Upper lobe of right lung (tissue), 1 donor: ENCODE measurements around the gene MLYCD. TPM values are rescaled to one million over a fixed set of nuclear protein-coding genes. Genes with fewer than 3 reads are reported as not detected.
A peak's percentile ranks its signal among the peaks of the same experiment; 100 is the strongest.
"Not testable (repeated sequence)": the region's sequence is repeated elsewhere in the genome, so short reads cannot be mapped to it uniquely, and the experiment has no call there.

ENCODE experiments used
- ATAC-seq: fragments of 200-7000 bp; cut with Tn5 transposase; one replicate; pipeline ENCODE4 v1.9.1; 2020; ENCODE audit warnings: mild to moderate bottlenecking, moderate library complexity
- DNase-seq: peaks from one replicate; pipeline ENCODE4 v3.0.0-alpha.2; 2020
- H3K27ac ChIP-seq: fragments of 200-600 bp; one replicate; pipeline ENCODE4 v1.8.0; 2022
- H3K27me3 ChIP-seq: fragments of 200-600 bp; one replicate; pipeline ENCODE4 v1.8.0; 2022; ENCODE audit warnings: mild to moderate bottlenecking
- H3K36me3 ChIP-seq: fragments of 200-600 bp; one replicate; pipeline ENCODE4 v1.8.0; 2022
- H3K4me1 ChIP-seq: fragments of 200-600 bp; one replicate; pipeline ENCODE4 v1.8.0; 2022
- H3K4me3 ChIP-seq: fragments of 200-600 bp; one replicate; pipeline ENCODE4 v1.8.0; 2022; ENCODE audit warnings: mild to moderate bottlenecking
- H3K9me3 ChIP-seq: fragments of 200-600 bp; one replicate; pipeline ENCODE4 v1.8.0; 2022
- intact Hi-C: fragments of 100-400 bp; cut with DNase I; formaldehyde crosslinking; loops from one replicate; pipeline ENCODE4 v1.11.0; 2022
- total RNA-seq: library from RNA; stranded (reverse); fragmentation: NEBNext Ultra II Directional; extraction: Animal tissue kit (Norgen Biotek cat#: 25700); gene quantifications from one replicate; pipeline ENCODE4 v1.2.1, GENCODE V29; 2021
- TF ChIP-seq, protein P1 (sequence below): fragments of 200-600 bp; IDR thresholded peaks from one replicate; pipeline ENCODE4 v1.8.0; 2022; ENCODE audit warnings: antibody characterized with exemption
- donor health status: DM: no; HTN: yes; CAD: no; lungs with severe emphysema.

MLYCD gene
- total RNA-seq, 1 donor from 2014 or later = 9.7 TPM

DNA sequence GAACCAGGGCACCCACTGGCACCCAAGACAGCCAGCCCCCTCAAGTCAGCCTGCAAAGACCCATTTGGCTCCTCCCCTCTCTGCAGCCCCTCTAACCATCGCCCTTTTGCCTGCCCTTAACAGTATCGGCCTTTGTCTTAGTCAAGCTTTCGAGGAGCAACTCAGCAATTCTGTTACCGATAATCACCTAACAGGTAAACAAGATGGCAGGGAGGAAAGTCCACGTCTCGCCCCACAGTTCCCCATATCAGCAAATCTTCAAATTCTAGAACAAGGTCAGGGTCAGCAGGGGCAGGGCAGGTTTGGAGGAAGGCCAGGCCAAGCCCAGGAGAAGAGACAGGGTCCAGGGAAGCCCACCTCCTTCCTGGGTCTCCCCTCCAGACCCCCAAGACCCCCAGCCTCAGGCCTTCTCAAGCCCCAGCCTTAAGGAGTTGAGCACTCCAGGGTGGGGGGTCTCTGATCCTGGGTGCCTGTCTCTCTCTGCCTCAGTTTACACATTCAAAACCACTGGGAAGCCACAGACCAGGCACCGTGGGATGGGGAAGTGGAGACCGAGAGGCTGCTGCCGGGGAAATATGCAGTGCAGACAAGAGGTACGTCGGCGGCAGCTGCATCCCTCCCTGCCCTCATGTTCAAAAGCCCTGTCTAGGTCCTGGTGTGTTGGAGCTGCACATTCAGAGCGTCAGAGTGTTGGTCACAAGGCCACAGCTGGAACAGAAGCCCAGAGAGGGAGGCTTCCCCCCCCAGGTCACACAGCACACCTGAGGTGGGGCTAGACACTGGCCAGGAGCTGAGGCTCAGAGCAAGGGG is 50.2 kb downstream of the MLYCD start:
- H3K4me3 ChIP-seq = no peak overlapping the region
- no peaks in the 10 kb centered on the region for H3K36me3 ChIP-seq
- DNase-seq (no peak), ATAC-seq (no peak)
- intact Hi-C loops = no loop called here
- no peaks in the 10 kb centered on the region for H3K27me3 ChIP-seq
- H3K27ac ChIP-seq = no peak overlapping the region
- no peaks in the 10 kb centered on the region for H3K9me3 ChIP-seq
- TF ChIP-seq, protein P1, sequence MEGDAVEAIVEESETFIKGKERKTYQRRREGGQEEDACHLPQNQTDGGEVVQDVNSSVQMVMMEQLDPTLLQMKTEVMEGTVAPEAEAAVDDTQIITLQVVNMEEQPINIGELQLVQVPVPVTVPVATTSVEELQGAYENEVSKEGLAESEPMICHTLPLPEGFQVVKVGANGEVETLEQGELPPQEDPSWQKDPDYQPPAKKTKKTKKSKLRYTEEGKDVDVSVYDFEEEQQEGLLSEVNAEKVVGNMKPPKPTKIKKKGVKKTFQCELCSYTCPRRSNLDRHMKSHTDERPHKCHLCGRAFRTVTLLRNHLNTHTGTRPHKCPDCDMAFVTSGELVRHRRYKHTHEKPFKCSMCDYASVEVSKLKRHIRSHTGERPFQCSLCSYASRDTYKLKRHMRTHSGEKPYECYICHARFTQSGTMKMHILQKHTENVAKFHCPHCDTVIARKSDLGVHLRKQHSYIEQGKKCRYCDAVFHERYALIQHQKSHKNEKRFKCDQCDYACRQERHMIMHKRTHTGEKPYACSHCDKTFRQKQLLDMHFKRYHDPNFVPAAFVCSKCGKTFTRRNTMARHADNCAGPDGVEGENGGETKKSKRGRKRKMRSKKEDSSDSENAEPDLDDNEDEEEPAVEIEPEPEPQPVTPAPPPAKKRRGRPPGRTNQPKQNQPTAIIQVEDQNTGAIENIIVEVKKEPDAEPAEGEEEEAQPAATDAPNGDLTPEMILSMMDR = no peak
- peaks cover 12% of the 10 kb centered on the region for H3K4me1 ChIP-seq

DNA sequence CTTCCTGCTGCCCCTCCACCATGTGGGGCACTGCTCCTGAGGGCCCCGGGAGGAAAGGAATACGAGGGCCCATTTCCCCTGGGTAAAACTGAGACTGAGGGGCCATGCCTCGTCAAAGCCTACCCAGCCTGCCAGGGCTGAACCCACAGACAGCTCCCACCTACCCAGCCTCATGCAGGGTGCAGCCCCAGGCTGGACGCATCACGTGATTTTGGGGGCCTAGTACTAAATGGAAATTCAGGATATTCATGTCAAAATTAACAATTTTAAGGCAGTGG is 50.7 kb downstream of the MLYCD start:
- Histone ChIP-seq H3K9me3 (no peaks in the 10 kb centered on the region), H3K4me1 (peaks cover 18% of the 10 kb centered on the region), H3K4me3 (no peak overlapping the region), H3K27ac (no peak overlapping the region), H3K27me3 (no peaks in the 10 kb centered on the region), H3K36me3 (no peaks in the 10 kb centered on the region)
- DNase-seq (no peak), ATAC-seq (no peak)
- intact Hi-C loops = no loop called here
- TF ChIP-seq, protein P1 = no peak

DNA sequence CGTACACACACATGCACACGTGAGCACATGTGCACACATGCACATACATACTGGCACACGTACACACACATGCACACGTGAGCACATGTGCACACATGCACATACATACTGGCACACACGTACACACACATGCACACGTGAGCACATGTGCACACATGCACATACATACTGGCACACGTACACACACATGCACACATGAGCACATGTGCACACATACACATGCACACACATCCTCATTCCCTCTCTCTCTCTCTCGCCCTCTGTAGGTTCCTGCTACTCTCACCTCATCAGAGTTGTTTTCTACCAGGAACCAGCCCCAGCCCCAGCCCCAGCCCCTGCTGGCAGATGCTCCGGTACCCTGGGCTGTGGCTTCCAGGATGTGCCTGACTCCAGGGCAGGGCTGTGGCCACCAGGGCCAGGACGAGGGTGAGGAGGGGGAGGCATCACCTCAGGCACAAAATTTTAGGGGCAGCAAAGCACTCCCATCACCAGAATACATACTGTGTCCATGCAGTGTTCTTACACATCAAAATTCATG is 52.0 kb downstream of the MLYCD start:
- not testable (repeated sequence) for DNase-seq

DNA sequence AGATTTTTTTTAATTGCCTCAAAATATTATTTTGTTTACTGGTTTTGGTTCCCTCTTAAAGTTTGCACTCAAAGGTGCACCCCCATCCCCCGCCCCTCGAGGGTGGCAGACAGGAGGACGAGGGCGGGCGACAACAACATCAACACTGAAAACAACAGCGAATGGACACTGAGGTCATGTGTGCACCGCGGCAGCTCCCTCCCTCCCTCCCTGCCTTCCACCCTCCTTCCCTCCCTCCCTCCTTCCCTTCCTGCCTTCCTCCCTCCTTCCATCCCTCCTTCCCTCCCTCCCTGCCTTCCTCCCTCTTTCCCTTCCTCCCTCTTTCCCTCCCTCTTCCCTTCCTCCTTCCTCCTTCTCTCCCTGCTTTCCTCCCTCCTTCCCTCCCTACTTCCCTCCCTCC is 52.6 kb downstream of the MLYCD start:
- Histone ChIP-seq H3K27me3 (no peaks in the 10 kb centered on the region), H3K4me1 (peaks cover 19% of the 10 kb centered on the region), H3K27ac (no peak overlapping the region), H3K36me3 (no peaks in the 10 kb centered on the region), H3K4me3 (no peak overlapping the region), H3K9me3 (no peaks in the 10 kb centered on the region)
- ATAC-seq = no peak
- intact Hi-C loops = no loop called here
- DNase-seq = no peak
- TF ChIP-seq, protein P1 = no peak

More for the DNA sequence above, 52.0 kb downstream of the MLYCD start:
- intact Hi-C loops, H3K4me3 ChIP-seq, H3K27ac ChIP-seq, H3K9me3 ChIP-seq, H3K27me3 ChIP-seq, ATAC-seq, H3K36me3 ChIP-seq: not testable (repeated sequence)
- H3K4me1 ChIP-seq = peaks cover 19% of the 10 kb centered on the region

DNA sequence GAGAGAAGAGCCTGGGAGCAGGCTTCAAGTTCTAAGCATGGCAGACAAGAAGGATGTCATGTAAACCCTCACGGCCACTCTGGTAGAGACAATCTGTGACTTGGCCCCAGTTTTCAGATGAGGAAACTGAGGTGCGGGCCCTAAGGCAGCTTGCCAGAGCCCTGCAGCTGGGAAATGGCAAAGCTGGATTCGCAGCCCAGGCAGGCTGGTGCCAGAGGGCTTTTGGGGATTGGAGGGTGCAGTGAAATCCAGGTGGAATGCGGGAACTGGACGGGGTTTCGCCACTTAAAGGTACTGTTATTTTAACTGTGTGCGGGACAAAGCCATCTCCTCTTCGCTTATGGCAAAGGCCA is 53.6 kb downstream of the MLYCD start:
- no peaks in the 10 kb centered on the region for H3K27me3 ChIP-seq
- no peaks in the 10 kb centered on the region for H3K9me3 ChIP-seq
- TF ChIP-seq, protein P1 = no peak
- peak overlapping the region; percentile 64 for H3K4me3 ChIP-seq
- DNase-seq = no peak
- intact Hi-C loops = no loop called here
- H3K36me3 ChIP-seq = no peaks in the 10 kb centered on the region
- H3K4me1 ChIP-seq = peaks cover 19% of the 10 kb centered on the region
- peak; percentile 30 for ATAC-seq
- peak overlapping the region; percentile 89 for H3K27ac ChIP-seq

DNA sequence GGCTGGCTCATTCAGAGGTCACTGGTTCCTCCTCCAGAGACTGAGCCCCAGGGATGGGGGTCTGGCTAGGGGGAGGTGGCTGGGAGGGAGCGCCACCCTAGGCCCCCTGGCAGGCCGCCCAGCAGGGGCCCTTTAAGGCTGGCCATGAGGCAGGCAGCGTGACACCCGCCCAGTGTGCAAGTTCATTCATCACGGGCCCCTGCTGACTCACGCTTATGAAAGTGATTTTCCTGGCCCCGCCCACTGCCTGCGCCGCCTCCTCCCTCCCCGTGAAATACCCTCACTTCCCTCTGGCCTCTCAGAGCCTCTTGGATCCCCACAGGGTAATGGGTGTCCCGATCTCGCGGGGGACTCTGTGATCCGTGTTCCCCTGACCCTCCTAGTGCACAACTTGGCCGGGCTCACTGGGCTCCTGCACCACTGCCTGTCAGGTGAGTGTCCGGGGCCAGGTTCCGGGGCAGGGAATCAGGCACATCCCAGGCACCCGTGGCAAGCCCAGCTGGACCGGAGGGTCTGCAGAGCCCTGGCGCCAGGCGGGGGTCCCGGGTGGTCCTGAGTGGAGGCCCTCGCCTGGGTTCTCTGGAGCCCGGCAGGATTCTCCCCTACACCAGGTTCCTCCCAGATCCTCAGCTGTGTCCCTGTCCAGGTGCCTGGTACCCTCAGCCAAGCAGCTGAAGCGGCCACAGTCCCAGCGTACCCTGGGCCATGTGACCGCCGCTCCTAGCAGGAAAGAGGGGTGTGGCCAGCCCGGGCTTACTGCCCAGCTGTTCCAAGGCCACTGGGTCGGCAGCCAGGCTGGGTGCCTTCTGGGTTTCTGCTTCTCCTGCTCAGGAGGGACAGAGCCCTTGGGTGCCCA is 54.3 kb downstream of the MLYCD start, which contains the start of gene OSGIN1:
TSS of gene OSGIN1 (plus strand) at position 301 of the 856 bp plus-strand sequence. CDS start 4,432 bp downstream, outside the sequence.
- intact Hi-C loops = no loop called here
- Histone ChIP-seq H3K4me3 (peak within 1 kb of the TSS; percentile 64), H3K27me3 (no peaks in the 10 kb centered on the region), H3K36me3 (peaks cover 2% of the 10 kb centered on the region), H3K4me1 (peaks cover 19% of the 10 kb centered on the region), H3K9me3 (no peaks in the 10 kb centered on the region), H3K27ac (peak within 1 kb of the TSS; percentile 89)
- ATAC-seq (peak; percentile 89), DNase-seq (peak; percentile 96)
- TF ChIP-seq, protein P1 = no peak
